H9 (cell line): ENCODE results near the gene SNRNP40. TPM values are rescaled to one million over a fixed set of nuclear protein-coding genes. Genes with fewer than 3 reads are reported as not detected.

ENCODE experiments used
- DNase-seq: peaks from one replicate; pipeline ENCODE4 v3.0.0-alpha.2; 2017
- H2AFZ ChIP-seq: one replicate; pipeline ENCODE4 v1.6.1; 2013; ENCODE audit warnings: mild to moderate bottlenecking, low read length, control low read depth, moderate library complexity
- H2AK5ac ChIP-seq: 2 replicates; pipeline ENCODE4 v1.6.1; 2013; ENCODE audit warnings: low read length, control low read depth, mixed read lengths; ENCODE audit not compliant: insufficient read length
- H2BK120ac ChIP-seq: one replicate; pipeline ENCODE4 v1.6.1; 2013; ENCODE audit warnings: low read depth, mild to moderate bottlenecking, low read length, control low read depth, inconsistent platforms; ENCODE audit not compliant: poor library complexity, severe bottlenecking
- H2BK12ac ChIP-seq: 2 replicates; pipeline ENCODE4 v1.6.1; 2013; ENCODE audit warnings: low read length, control low read depth, mixed read lengths, low read depth; ENCODE audit not compliant: insufficient read length
- H2BK15ac ChIP-seq: 2 replicates; pipeline ENCODE4 v1.6.1; 2013; ENCODE audit warnings: low read depth, low read length, control low read depth
- H2BK20ac ChIP-seq: one replicate; pipeline ENCODE4 v1.6.1; 2013; ENCODE audit warnings: low read depth, mild to moderate bottlenecking, low read length, control low read depth, inconsistent platforms; ENCODE audit not compliant: poor library complexity, severe bottlenecking
- H2BK5ac ChIP-seq: 2 replicates; pipeline ENCODE4 v1.6.1; 2013; ENCODE audit warnings: low read length, control low read depth, mixed read lengths; ENCODE audit not compliant: insufficient read length
- H3K14ac ChIP-seq: 2 replicates; pipeline ENCODE4 v1.6.1; 2013; ENCODE audit warnings: low read length, control low read depth; ENCODE audit not compliant: insufficient read depth
- H3K18ac ChIP-seq: 2 replicates; pipeline ENCODE4 v1.6.1; 2013; ENCODE audit warnings: low read depth, mild to moderate bottlenecking, mixed read lengths, low read length, control low read depth; ENCODE audit not compliant: insufficient read length
- H3K23ac ChIP-seq: 2 replicates; pipeline ENCODE4 v1.6.1; 2013; ENCODE audit warnings: low read length, control low read depth, mixed read lengths, low read depth; ENCODE audit not compliant: insufficient read length
- H3K23me2 ChIP-seq: 2 replicates; pipeline ENCODE4 v1.6.1; 2013; ENCODE audit warnings: low read depth, mild to moderate bottlenecking, mixed read lengths, low read length, control low read depth; ENCODE audit not compliant: insufficient read length, poor library complexity, severe bottlenecking
- H3K27ac ChIP-seq: 2 replicates; pipeline ENCODE4 v1.5.1; 2013; ENCODE audit warnings: low read length, control low read depth, mixed read lengths, low read depth; ENCODE audit not compliant: insufficient read length
- H3K27me3 ChIP-seq: 2 replicates; pipeline ENCODE4 v1.6.1; 2013; ENCODE audit warnings: low read length, control low read depth, inconsistent platforms; ENCODE audit not compliant: insufficient read depth
- H3K4ac ChIP-seq: 2 replicates; pipeline ENCODE4 v1.6.1; 2013; ENCODE audit warnings: low read depth, mild to moderate bottlenecking, control low read depth, inconsistent platforms, low read length, moderate library complexity
- H3K4me1 ChIP-seq: 2 replicates; pipeline ENCODE4 v1.6.1; 2013; ENCODE audit warnings: low read length, control low read depth, inconsistent platforms; ENCODE audit not compliant: insufficient read depth
- H3K4me2 ChIP-seq: 2 replicates; pipeline ENCODE4 v1.6.1; 2013; ENCODE audit warnings: low read length, control low read depth, mixed read lengths; ENCODE audit not compliant: insufficient read length, insufficient read depth
- H3K56ac ChIP-seq: 2 replicates; pipeline ENCODE4 v1.6.1; 2013; ENCODE audit warnings: low read depth, mild to moderate bottlenecking, mixed read lengths, low read length, control low read depth; ENCODE audit not compliant: insufficient read length
- H3K79me1 ChIP-seq: 2 replicates; pipeline ENCODE4 v1.6.1; 2013; ENCODE audit warnings: low read depth, mild to moderate bottlenecking, moderate library complexity, low read length, control low read depth, inconsistent platforms; ENCODE audit not compliant: insufficient read depth, poor library complexity, severe bottlenecking
- H3K79me2 ChIP-seq: 2 replicates; pipeline ENCODE4 v1.6.1; 2013; ENCODE audit warnings: low read length, control low read depth, inconsistent platforms; ENCODE audit not compliant: insufficient read depth
- H3K9ac ChIP-seq: 2 replicates; pipeline ENCODE4 v1.6.1; 2013; ENCODE audit warnings: low read length, control low read depth, mixed read lengths; ENCODE audit not compliant: insufficient read length; ENCODE audit errors: extremely low read depth
- H3K9me3 ChIP-seq: one replicate; pipeline ENCODE4 v1.6.1; 2013; ENCODE audit warnings: low read depth, low read length, inconsistent platforms; ENCODE audit not compliant: control insufficient read depth
- H3T11ph ChIP-seq: one replicate; pipeline ENCODE4 v1.6.1; 2013; ENCODE audit warnings: mild to moderate bottlenecking, low read length, control low read depth, inconsistent platforms
- H4K20me1 ChIP-seq: one replicate; pipeline ENCODE4 v1.6.1; 2013; ENCODE audit not compliant: control insufficient read depth, insufficient read length, insufficient read depth
- H4K5ac ChIP-seq: 2 replicates; pipeline ENCODE4 v1.6.1; 2013; ENCODE audit warnings: low read depth, mild to moderate bottlenecking, mixed read lengths, low read length, control low read depth; ENCODE audit not compliant: insufficient read length
- H4K8ac ChIP-seq: replicated peaks from 2 replicates; pipeline ENCODE4 v1.6.1; 2013; ENCODE audit warnings: low read length, control low read depth, mixed read lengths, low read depth; ENCODE audit not compliant: insufficient read length
- H4K91ac ChIP-seq: 2 replicates; pipeline ENCODE4 v1.6.1; 2013; ENCODE audit warnings: low read depth, mild to moderate bottlenecking, moderate library complexity, mixed read lengths, low read length, control low read depth; ENCODE audit not compliant: insufficient read length
- H3K27ac Mint-ChIP-seq, 3 experiments: 2 replicates in 2 of 3; 3 replicates in 1 of 3; pipeline ENCODE4 v1.8.0; 2020 to 2021; ENCODE audit warnings: mixed read lengths in 3 of 3, mild to moderate bottlenecking in 1 of 3, moderate library complexity in 1 of 3
- H3K27me3 Mint-ChIP-seq: 2 replicates; pipeline ENCODE4 v1.8.0; 2021; ENCODE audit warnings: low read depth, mild to moderate bottlenecking, moderate library complexity, mixed read lengths
- H3K36me3 Mint-ChIP-seq, 3 experiments: 2 replicates in 2 of 3; 3 replicates in 1 of 3; pipeline ENCODE4 v1.8.0; 2020 to 2021; ENCODE audit warnings: low read depth in 3 of 3, mixed read lengths in 3 of 3; ENCODE audit not compliant: insufficient read depth in 1 of 3
- H3K4me1 Mint-ChIP-seq, 2 experiments: 2 replicates each; pipeline ENCODE4 v1.8.0; 2020; ENCODE audit warnings: mixed read lengths in 2 of 2
- H3K4me3 Mint-ChIP-seq, 2 experiments: 2 replicates in 1 of 2; 3 replicates in 1 of 2; pipeline ENCODE4 v1.8.0; 2020 to 2021; ENCODE audit warnings: mild to moderate bottlenecking in 2 of 2, mixed read lengths in 2 of 2, moderate library complexity in 1 of 2
- H3K9me3 Mint-ChIP-seq, 2 experiments: 2 replicates in 1 of 2; 3 replicates in 1 of 2; pipeline ENCODE4 v1.8.0; 2020; ENCODE audit warnings: mild to moderate bottlenecking in 2 of 2, mixed read lengths in 2 of 2, moderate library complexity in 1 of 2
- CTCF ChIP-seq: fragments of 200-600 bp; sonication (generic); conservative IDR thresholded peaks from 3 replicates; pipeline ENCODE4 v1.8.0; 2021; ENCODE audit warnings: antibody characterized with exemption, mild to moderate bottlenecking
- WGBS: extraction: QIAGEN DNeasy Blood & Tissue Kit; methylation state at CpG from one replicate; pipeline ENCODE4 v1.1.7; 2013; ENCODE audit warnings: missing lambda C conversion rate, low lambda C conversion rate, mixed read lengths; ENCODE audit not compliant: insufficient read length; ENCODE audit errors: extremely low coverage; 5-methylcytosine and 5-hydroxymethylcytosine counted together
- total RNA-seq: library from RNA; stranded (reverse); gene quantifications from 2 replicates; pipeline ENCODE4 v1.2.1, GENCODE V29; 2021

Gene SNRNP40
- total RNA-seq, 1 experiment from 2014 or later, result 132 TPM

GRCh38 chr1:31231802-31232201 lies 64.8 kb downstream of the SNRNP40 start:
- Histone ChIP-seq H4K5ac (no peak overlapping the region), H3K27ac (no peak overlapping the region), H3K9me3 (no peaks in the 10 kb centered on the region), H2AK5ac (no peak overlapping the region), H3K18ac (no peak overlapping the region), H4K91ac (no peak overlapping the region), H3K79me1 (no peaks in the 10 kb centered on the region), H3K4ac (no peak overlapping the region), H4K20me1 (no peaks in the 10 kb centered on the region), H2BK12ac (no peak overlapping the region), H4K8ac (no peak overlapping the region), H3K79me2 (peaks cover 2% of the 10 kb centered on the region; the same call in 1 of the 2 replicates), H3K4me2 (no peak overlapping the region), H3K23ac (no peak overlapping the region), H3K4me1 (0 out of 2 replicates have a peak, but pooled peaks cover 2% of the 10 kb centered on the region), H2BK20ac (no peak overlapping the region), H3K14ac (no peak overlapping the region), H3K56ac (no peak overlapping the region), H2BK5ac (no peak overlapping the region), H2AFZ (no peak overlapping the region), H3K23me2 (no peaks in the 10 kb centered on the region), H2BK120ac (no peak overlapping the region), H3K27me3 (no peaks in the 10 kb centered on the region), H3T11ph (no peak overlapping the region), H3K9ac (no peak overlapping the region), H2BK15ac (no peak overlapping the region)
- peaks cover 6 to 10% of the 10 kb centered on the region in 2 experiments; a peak in 3 of 4 replicates for H3K4me1 Mint-ChIP-seq
- no peaks in the 10 kb centered on the region for H3K36me3 Mint-ChIP-seq
- no peak for TF ChIP-seq CTCF
- no peak overlapping the region for H3K4me3 Mint-ChIP-seq
- H3K27me3 Mint-ChIP-seq, result peaks cover 5% of the 10 kb centered on the region; the same call in 1 of the 2 replicates
- no CpG with 5 or more reads among the region's 5 CpGs for WGBS
- H3K9me3 Mint-ChIP-seq, result no peaks in the 10 kb centered on the region
- DNase-seq, result no peak
- H3K27ac Mint-ChIP-seq, result no peak overlapping the region
